Lower leg skin (tissue), 4 donors: ENCODE measurements around the gene GPATCH4. TPM values are rescaled to one million over a fixed set of nuclear protein-coding genes. Genes with fewer than 3 reads are reported as not detected.

Experiments used
- DNase-seq, 2 donors: peaks; one replicate each; pipeline ENCODE4 v3.0.0-alpha.2; 2019; ENCODE audit warnings: low spot score in 2 of 2
- H3K4me3 ChIP-seq: fragments of 200-600 bp; sonication (generic); 2 replicates; pipeline ENCODE4 v1.5.1; 2017; ENCODE audit warnings: mild to moderate bottlenecking, low read depth; ENCODE audit not compliant: poor library complexity, severe bottlenecking
- CTCF ChIP-seq, 3 donors: fragments of 450-650 bp; IDR thresholded peaks; one replicate each; pipeline ENCODE4 v1.5.1; 2016; ENCODE audit warnings: antibody characterized with exemption in 3 of 3, mild to moderate bottlenecking in 3 of 3, moderate library complexity in 2 of 3
- POLR2A ChIP-seq, 2 donors: fragments of 450-650 bp; IDR thresholded peaks; one replicate each; pipeline ENCODE4 v1.6.1; 2016 to 2017; ENCODE audit warnings: antibody characterized with exemption in 2 of 2, mild to moderate bottlenecking in 1 of 2, moderate library complexity in 1 of 2
- WGBS, 2 donors: methylation state at CpG; one replicate each; pipeline ENCODE4 v1.1.5; 2018; 5-methylcytosine and 5-hydroxymethylcytosine counted together
- intact Hi-C: fragments of 100-400 bp; cut with DNase I; formaldehyde crosslinking; loops from one replicate; pipeline ENCODE4 v1.15.0; 2023; ENCODE audit warnings: low total_unique reads
- total RNA-seq, 4 donors: library from RNA; depleted of rRNA; stranded (reverse); fragments of >200 nt; gene quantifications; one replicate each; pipeline ENCODE4 v1.1.0, GENCODE V29; 2016

GPATCH4 gene
- total RNA-seq, 4 donors from 2014 or later = 10.0 to 18.5 (median 13.9) TPM

GRCh38 chr1:156642265-156643048 lies 41.2 kb upstream of the GPATCH4 start:
- no peak overlapping the region for H3K4me3 ChIP-seq

GRCh38 chr1:156641761-156642264 lies 40.5 kb upstream of the GPATCH4 start, which contains the start of gene BCAN:
Gene BCAN (plus strand): TSS chr1:156642117. CDS start chr1:156646055, 3,938 bp downstream.
- TF ChIP-seq POLR2A (IDR thresholded peaks at IDR 0.05) (no peak), CTCF (IDR thresholded peaks at IDR 0.05) (no peak)
- no peak within 1 kb of the TSS for H3K4me3 ChIP-seq
- DNase-seq = no peak
- intact Hi-C loops = no loop called here
- 0 to 1% methylated on average over 36 of the region's 46 CpGs for WGBS, 2 donors

More at GRCh38 chr1:156642265-156643048, 41.2 kb upstream of the GPATCH4 start:
- TF ChIP-seq CTCF (IDR thresholded peaks at IDR 0.05) (no peak), POLR2A (IDR thresholded peaks at IDR 0.05) (no peak)
- WGBS, 2 donors = 13 to 25% methylated on average over 27 to 37 of the region's 40 CpGs
- intact Hi-C loops = no loop called here
- DNase-seq = no peak

- DNase-seq = no peak
- TF ChIP-seq POLR2A (IDR thresholded peaks at IDR 0.05) = no peak
- no peak for TF ChIP-seq CTCF (IDR thresholded peaks at IDR 0.05)
- no peak overlapping the region for H3K4me3 ChIP-seq
- intact Hi-C loops = no loop called here
- 39 to 46% methylated on average over 6 of the region's 6 CpGs for WGBS, 2 donors
These were observed 39.8 kb upstream of the GPATCH4 start for GRCh38 chr1:156640842-156641706.

GRCh38 chr1:156639601-156640101 lies 38.4 kb upstream of the GPATCH4 start:
- TF ChIP-seq CTCF (IDR thresholded peaks at IDR 0.05) (no peak), POLR2A (IDR thresholded peaks at IDR 0.05) (no peak)
- H3K4me3 ChIP-seq = no peak overlapping the region
- intact Hi-C loops = no loop called here
- WGBS, 2 donors = 64 to 80% methylated on average over 5 to 6 of the region's 6 CpGs
- DNase-seq = no peak

GRCh38 chr1:156638189-156638985 lies 37.1 kb upstream of the GPATCH4 start:
- no peak for DNase-seq
- intact Hi-C loops = no loop called here

More at GRCh38 chr1:156638189-156638985, 37.1 kb upstream of the GPATCH4 start:
- TF ChIP-seq CTCF (IDR thresholded peaks at IDR 0.05) (no peak), POLR2A (IDR thresholded peaks at IDR 0.05) (no peak)
- 47 to 53% methylated on average over 8 of the region's 8 CpGs for WGBS, 2 donors
- H3K4me3 ChIP-seq = no peak overlapping the region
